T-helper 2 cell treated with Interferon-gamma antibody and Interleukin-4, amounts not matched to agents 5 μg/mL and 100 μg/mL, for 36 hours (primary cell): ENCODE data around the gene POC1B.

ENCODE experiments used
- DNase-seq: peaks from one replicate; pipeline ENCODE4 v3.0.0; 2021; ENCODE audit warnings: low spot score
- H3K27ac Mint-ChIP-seq: one replicate; pipeline ENCODE4 v1.8.0; 2021; ENCODE audit warnings: mild to moderate bottlenecking, mixed read lengths
- H3K27me3 Mint-ChIP-seq: one replicate; pipeline ENCODE4 v1.8.0; 2021; ENCODE audit warnings: low read depth, mixed read lengths
- H3K36me3 Mint-ChIP-seq: one replicate; pipeline ENCODE4 v1.8.0; 2021; ENCODE audit warnings: low read depth, mixed read lengths
- H3K4me1 Mint-ChIP-seq: one replicate; pipeline ENCODE4 v1.8.0; 2021; ENCODE audit warnings: low read depth, mixed read lengths
- H3K4me3 Mint-ChIP-seq: one replicate; pipeline ENCODE4 v1.8.0; 2022; ENCODE audit warnings: mild to moderate bottlenecking, moderate library complexity, mixed read lengths
- H3K9me3 Mint-ChIP-seq: one replicate; pipeline ENCODE4 v1.8.0; 2021; ENCODE audit warnings: mixed read lengths

POC1B gene

DNA sequence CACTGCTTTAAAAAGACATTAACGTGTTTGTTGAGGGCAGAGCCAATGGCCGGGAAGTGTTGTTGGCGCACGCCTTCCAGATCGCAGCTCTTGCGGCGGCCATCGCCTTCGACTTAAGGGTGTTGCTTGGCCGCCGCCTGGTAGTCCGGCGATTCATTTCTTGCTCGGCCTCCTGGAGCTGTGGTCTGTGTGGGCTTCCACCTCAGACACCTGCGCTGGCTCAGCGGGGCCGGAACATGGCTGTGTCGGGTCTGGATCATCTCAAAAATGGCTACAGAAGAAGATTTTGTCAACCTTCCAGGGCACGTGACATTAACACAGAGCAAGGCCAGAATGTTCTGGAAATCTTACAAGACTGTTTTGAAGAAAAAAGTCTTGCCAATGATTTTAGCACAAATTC, 26.0 kb downstream of the POC1B start:
- H3K4me3 Mint-ChIP-seq: no peak overlapping the region
- H3K9me3 Mint-ChIP-seq: no peaks in the 10 kb centered on the region
- peaks cover 8% of the 10 kb centered on the region for H3K4me1 Mint-ChIP-seq
- DNase-seq: no peak
- H3K27ac Mint-ChIP-seq: no peak overlapping the region
- peaks cover 24% of the 10 kb centered on the region for H3K36me3 Mint-ChIP-seq
- H3K27me3 Mint-ChIP-seq: no peaks in the 10 kb centered on the region

GRCh38 chr12:89497467-89497866, 28.4 kb downstream of the POC1B start:
- Mint-ChIP-seq H3K27ac (no peak overlapping the region), H3K36me3 (peaks cover 31% of the 10 kb centered on the region), H3K4me3 (no peak overlapping the region), H3K27me3 (no peaks in the 10 kb centered on the region), H3K4me1 (peaks cover 20% of the 10 kb centered on the region), H3K9me3 (no peaks in the 10 kb centered on the region)
- DNase-seq: no peak

GRCh38 chr12:89497005-89497404, 28.8 kb downstream of the POC1B start:
- no peaks in the 10 kb centered on the region for H3K27me3 Mint-ChIP-seq
- no peak overlapping the region for H3K27ac Mint-ChIP-seq
- no peaks in the 10 kb centered on the region for H3K9me3 Mint-ChIP-seq
- DNase-seq: no peak
- peaks cover 29% of the 10 kb centered on the region for H3K36me3 Mint-ChIP-seq
- H3K4me1 Mint-ChIP-seq: peaks cover 18% of the 10 kb centered on the region
- no peak overlapping the region for H3K4me3 Mint-ChIP-seq

- H3K27ac Mint-ChIP-seq: peak overlapping the region; percentile 80
- H3K4me3 Mint-ChIP-seq: peak overlapping the region; percentile 25
- H3K27me3 Mint-ChIP-seq: no peaks in the 10 kb centered on the region
- H3K9me3 Mint-ChIP-seq: no peaks in the 10 kb centered on the region
- H3K4me1 Mint-ChIP-seq: peaks cover 19% of the 10 kb centered on the region
- H3K36me3 Mint-ChIP-seq: peaks cover 28% of the 10 kb centered on the region
- DNase-seq: peak; percentile 72
Observed at GRCh38 chr12:89494411-89495231, 31.2 kb downstream of the POC1B start.

DNA sequence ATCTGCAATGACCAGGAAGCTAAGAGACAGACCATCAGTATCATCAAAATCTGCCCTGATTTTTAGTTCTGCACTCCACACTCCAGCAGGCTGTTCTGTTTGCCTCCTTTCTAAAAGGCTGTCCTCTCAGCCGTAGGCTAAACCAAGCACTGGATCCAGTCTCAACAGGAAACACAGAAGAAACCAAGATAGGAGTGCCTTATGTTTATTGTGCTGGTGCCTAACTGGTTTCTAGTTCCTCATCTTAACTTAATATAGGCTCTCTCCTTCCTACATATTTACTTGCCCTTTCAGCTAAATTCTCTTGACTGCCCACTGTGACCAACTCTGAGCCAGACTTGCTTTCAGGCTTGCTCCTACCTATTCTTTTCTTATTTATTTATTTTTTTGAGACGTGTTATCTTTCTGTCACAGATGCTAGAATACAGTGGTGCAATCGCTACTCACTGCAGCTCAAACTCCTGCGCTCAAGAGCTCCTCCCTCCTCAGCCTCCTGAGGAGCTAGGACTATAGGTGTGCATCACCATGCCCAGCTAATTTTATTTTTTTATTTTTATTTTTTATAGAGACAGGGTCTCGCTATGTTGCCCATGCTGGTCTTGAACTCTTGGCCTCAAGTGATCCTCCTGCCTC, 32.1 kb downstream of the POC1B start:
- H3K4me3 Mint-ChIP-seq: no peak overlapping the region
- no peaks in the 10 kb centered on the region for H3K27me3 Mint-ChIP-seq
- no peak for DNase-seq
- H3K9me3 Mint-ChIP-seq: no peaks in the 10 kb centered on the region
- H3K4me1 Mint-ChIP-seq: peaks cover 19% of the 10 kb centered on the region
- H3K27ac Mint-ChIP-seq: peak overlapping the region; percentile 80
- H3K36me3 Mint-ChIP-seq: peaks cover 26% of the 10 kb centered on the region

DNA sequence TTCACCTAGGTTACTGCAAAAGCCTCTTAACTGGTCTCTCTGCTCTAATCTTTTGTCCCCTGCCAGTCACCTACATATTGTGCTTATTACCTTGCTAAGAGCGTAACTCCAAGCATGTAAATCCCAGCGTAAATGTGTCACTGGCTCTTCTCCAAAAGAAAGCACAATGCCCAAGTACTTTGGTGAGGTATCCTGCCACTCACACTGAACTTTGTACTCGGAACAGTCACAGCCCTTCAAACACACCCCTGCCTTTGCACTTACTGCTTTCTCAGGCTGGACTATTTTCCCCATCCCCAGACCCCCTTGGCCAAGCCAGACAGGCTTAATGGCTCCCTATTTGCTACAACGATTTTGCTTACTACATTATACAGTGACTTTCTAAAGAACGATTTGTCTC, 33.0 kb downstream of the POC1B start:
- Mint-ChIP-seq H3K9me3 (no peaks in the 10 kb centered on the region), H3K27ac (no peak overlapping the region), H3K4me1 (peaks cover 19% of the 10 kb centered on the region), H3K36me3 (peaks cover 28% of the 10 kb centered on the region), H3K27me3 (no peaks in the 10 kb centered on the region), H3K4me3 (no peak overlapping the region)
- no peak for DNase-seq

GRCh38 chr12:89490922-89491321, 34.9 kb downstream of the POC1B start:
- H3K27me3 Mint-ChIP-seq: no peaks in the 10 kb centered on the region
- H3K27ac Mint-ChIP-seq: no peak overlapping the region
- DNase-seq: no peak
- H3K36me3 Mint-ChIP-seq: peaks cover 39% of the 10 kb centered on the region
- H3K4me3 Mint-ChIP-seq: no peak overlapping the region
- no peaks in the 10 kb centered on the region for H3K9me3 Mint-ChIP-seq
- peaks cover 19% of the 10 kb centered on the region for H3K4me1 Mint-ChIP-seq

- Mint-ChIP-seq H3K27me3 (no peaks in the 10 kb centered on the region), H3K4me3 (no peak overlapping the region), H3K9me3 (no peaks in the 10 kb centered on the region), H3K4me1 (no peaks in the 10 kb centered on the region), H3K27ac (peak overlapping the region; percentile 3), H3K36me3 (peaks cover 40% of the 10 kb centered on the region)
- DNase-seq: no peak
Observed at GRCh38 chr12:89486264-89486663, 39.6 kb downstream of the POC1B start.

- DNase-seq: no peak
- Mint-ChIP-seq H3K27me3 (no peaks in the 10 kb centered on the region), H3K9me3 (no peaks in the 10 kb centered on the region), H3K27ac (no peak overlapping the region), H3K4me3 (no peak overlapping the region), H3K36me3 (peaks cover 40% of the 10 kb centered on the region), H3K4me1 (no peaks in the 10 kb centered on the region)
Observed at GRCh38 chr12:89484470-89484869, 41.4 kb downstream of the POC1B start.

DNA sequence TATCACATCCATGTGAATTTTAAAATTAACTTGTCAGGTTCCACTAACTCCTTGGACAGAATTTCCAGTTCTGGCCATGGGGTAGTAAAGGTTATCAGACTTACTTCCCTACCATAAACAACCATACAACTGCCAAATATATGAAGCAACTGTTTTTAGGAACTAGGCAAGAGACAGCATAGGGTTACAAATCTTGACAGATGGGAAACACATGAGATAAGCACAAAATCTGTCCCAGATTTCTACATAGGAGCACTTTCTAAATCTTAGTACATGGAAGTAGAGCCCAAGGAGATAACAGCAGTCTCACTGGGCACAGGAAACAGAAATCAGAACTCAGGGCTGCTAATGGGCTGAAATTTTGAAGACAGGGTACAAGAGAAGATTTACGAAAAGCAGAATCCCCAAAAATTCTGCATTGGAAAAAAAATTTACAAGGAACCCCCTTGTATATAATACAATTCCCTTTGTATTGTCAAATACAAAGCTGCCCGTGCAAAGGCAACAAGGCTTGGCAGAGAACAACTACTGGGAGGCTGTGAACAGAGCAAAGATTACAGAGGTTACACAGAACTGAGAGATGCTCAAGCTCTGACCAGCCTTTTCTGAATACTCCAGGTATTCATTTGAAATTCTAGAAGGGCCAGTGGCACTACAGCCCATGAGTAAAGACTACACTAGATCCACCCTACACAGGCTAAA, 44.5 kb downstream of the POC1B start:
- Mint-ChIP-seq H3K36me3 (peaks cover 32% of the 10 kb centered on the region), H3K4me3 (no peak overlapping the region), H3K4me1 (peaks cover 13% of the 10 kb centered on the region), H3K9me3 (no peaks in the 10 kb centered on the region), H3K27ac (no peak overlapping the region), H3K27me3 (no peaks in the 10 kb centered on the region)
- DNase-seq: no peak

DNA sequence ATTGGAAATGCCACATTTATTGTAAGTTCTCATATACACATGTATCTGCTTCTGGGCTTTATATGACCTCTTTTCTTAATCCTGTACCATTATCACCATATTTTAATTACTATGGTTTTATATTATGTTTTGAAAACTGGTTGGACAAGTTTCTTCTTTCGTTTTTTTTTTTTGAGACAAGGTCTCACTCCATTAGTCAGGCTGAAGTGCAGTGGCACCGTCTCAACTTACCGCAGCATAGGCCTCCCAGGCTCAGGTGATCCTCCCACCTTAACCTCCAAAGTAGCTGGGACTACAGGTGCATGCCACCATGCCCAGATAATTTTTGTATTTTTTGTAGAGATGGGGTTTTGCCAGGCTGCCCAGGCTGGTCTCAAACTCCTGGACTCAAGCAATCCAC, 45.9 kb downstream of the POC1B start:
- Mint-ChIP-seq H3K36me3 (peaks cover 22% of the 10 kb centered on the region), H3K4me3 (no peak overlapping the region), H3K4me1 (peaks cover 19% of the 10 kb centered on the region), H3K27me3 (no peaks in the 10 kb centered on the region), H3K27ac (no peak overlapping the region), H3K9me3 (no peaks in the 10 kb centered on the region)
- no peak for DNase-seq

DNA sequence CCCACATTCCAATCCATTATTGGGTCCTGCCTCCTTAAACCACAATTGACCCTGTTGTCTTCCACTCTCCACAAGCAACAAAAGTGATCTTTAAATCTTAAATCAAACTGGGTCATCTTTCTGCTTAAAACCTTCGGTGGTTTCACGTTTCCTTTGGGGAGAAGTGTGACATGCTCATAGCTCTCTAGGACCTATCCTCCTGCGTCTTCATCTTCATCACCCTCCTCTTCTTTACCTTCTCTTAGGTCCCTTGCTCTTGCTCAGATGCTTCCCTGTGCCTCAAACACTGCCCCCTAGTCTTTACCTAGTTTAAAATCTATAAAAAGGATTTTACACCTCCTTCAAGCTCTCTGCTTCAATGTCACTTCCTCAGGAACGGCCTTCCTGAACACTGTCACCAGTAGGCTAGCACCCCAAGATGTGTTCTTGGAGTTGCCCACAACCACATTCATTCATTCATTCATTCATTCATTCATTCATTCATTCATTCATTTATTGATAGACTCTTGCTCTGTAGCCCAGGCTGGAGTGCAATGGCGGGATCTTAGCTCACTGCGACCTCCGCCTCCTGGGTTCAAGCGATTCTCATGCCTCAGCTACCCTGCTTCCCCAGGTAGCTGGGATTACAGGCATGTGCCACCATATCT, 48.1 kb downstream of the POC1B start:
- Mint-ChIP-seq H3K27ac (peak overlapping the region; percentile 27), H3K9me3 (no peaks in the 10 kb centered on the region), H3K4me1 (peaks cover 29% of the 10 kb centered on the region), H3K27me3 (no peaks in the 10 kb centered on the region), H3K4me3 (peak overlapping the region; percentile 7), H3K36me3 (peaks cover 19% of the 10 kb centered on the region)
- no peak for DNase-seq

DNA sequence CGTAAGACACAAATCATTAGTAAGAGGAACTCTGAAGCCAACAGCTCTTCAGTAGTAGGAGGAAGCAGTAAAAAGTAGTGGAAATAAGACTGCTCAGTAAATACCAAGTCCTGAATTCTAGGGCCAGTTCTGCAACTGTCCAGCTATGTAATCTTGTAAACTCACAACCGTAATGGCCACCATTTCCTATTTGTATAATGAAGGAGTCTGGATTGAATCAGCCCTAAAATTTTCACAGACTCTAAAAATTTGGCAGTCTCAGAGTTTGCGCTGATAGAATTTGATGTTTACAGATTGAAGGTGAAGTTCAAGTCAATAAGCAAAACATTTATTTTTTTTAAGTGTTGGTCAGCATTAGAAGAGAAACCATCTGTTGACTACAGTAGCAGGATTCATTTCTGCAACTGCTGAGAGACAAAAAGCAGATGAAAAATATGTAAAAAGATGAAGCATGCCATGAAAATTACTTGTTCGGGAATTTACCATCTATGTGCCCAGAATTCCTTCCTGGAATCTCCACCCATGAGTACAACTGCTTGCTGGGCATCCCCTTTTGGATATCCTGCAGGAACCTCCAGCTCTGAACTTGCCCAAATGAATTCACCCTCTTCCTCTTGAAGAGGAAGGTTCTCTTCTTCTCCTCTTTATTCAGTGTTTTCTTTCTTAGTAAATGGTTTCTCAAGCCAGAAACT, 48.8 kb downstream of the POC1B start:
- H3K27ac Mint-ChIP-seq: peak overlapping the region; percentile 24
- no peak overlapping the region for H3K4me3 Mint-ChIP-seq
- H3K36me3 Mint-ChIP-seq: peaks cover 16% of the 10 kb centered on the region

More for the DNA sequence above, 48.8 kb downstream of the POC1B start:
- Mint-ChIP-seq H3K9me3 (no peaks in the 10 kb centered on the region), H3K27me3 (no peaks in the 10 kb centered on the region), H3K4me1 (peaks cover 35% of the 10 kb centered on the region)
- DNase-seq: no peak
